OCI-LY1 (cell line): ENCODE results near the gene PDZRN3.

Experiments used
- H2AFZ ChIP-seq: fragments of 200-600 bp; sonication (generic), shearing (Covaris generic); 2 replicates; pipeline ENCODE4 v1.6.0; 2014; ENCODE audit warnings: antibody characterized with exemption, mild to moderate bottlenecking, low read length
- H3F3A ChIP-seq: fragments of 200-600 bp; sonication (generic), shearing (Covaris generic); 2 replicates; pipeline ENCODE4 v1.6.0; 2014; ENCODE audit warnings: mild to moderate bottlenecking, antibody characterized with exemption, low read length, moderate library complexity; ENCODE audit not compliant: insufficient read depth
- H3K27ac ChIP-seq: fragments of 200-600 bp; sonication (generic); 2 replicates; pipeline ENCODE4 v1.5.1; 2014; ENCODE audit warnings: low read length, mixed run types, mild to moderate bottlenecking, low read depth; ENCODE audit not compliant: poor library complexity, severe bottlenecking
- H3K27me3 ChIP-seq: fragments of 200-600 bp; sonication (generic); 2 replicates; pipeline ENCODE4 v1.6.0; 2014; ENCODE audit warnings: antibody characterized with exemption, mild to moderate bottlenecking, low read length, moderate library complexity; ENCODE audit not compliant: insufficient read depth
- H3K36me3 ChIP-seq: fragments of 200-600 bp; sonication (generic); 2 replicates; pipeline ENCODE4 v1.6.1; 2014; ENCODE audit warnings: mild to moderate bottlenecking, antibody characterized with exemption, low read length, moderate library complexity, mixed read lengths; ENCODE audit not compliant: insufficient read depth
- H3K4me1 ChIP-seq: fragments of 200-600 bp; sonication (generic); 2 replicates; pipeline ENCODE4 v1.5.1; 2014; ENCODE audit warnings: mild to moderate bottlenecking, low read length, moderate library complexity; ENCODE audit not compliant: insufficient read depth, severe bottlenecking
- H3K4me2 ChIP-seq: fragments of 200-600 bp; sonication (generic), shearing (Covaris generic); 2 replicates; pipeline ENCODE4 v1.6.1; 2014; ENCODE audit warnings: low read length
- H3K4me3 ChIP-seq: fragments of 200-600 bp; sonication (generic); 2 replicates; pipeline ENCODE4 v1.5.1; 2014; ENCODE audit warnings: low read length, low read depth, mild to moderate bottlenecking, mixed read lengths; ENCODE audit not compliant: poor library complexity, severe bottlenecking
- H3K79me2 ChIP-seq: fragments of 200-600 bp; shearing (Covaris generic); 2 replicates; pipeline ENCODE4 v1.6.1; 2016; ENCODE audit warnings: mixed run types, low read length, mixed read lengths; ENCODE audit not compliant: insufficient read depth
- H3K9ac ChIP-seq: fragments of 200-600 bp; sonication (generic), shearing (Covaris generic); 2 replicates; pipeline ENCODE4 v1.6.1; 2014; ENCODE audit warnings: mild to moderate bottlenecking, low read length, mixed read lengths
- H3K9me2 ChIP-seq: fragments of 200-600 bp; sonication (generic), shearing (Covaris generic); 2 replicates; pipeline ENCODE4 v1.6.1; 2014; ENCODE audit warnings: low read depth, mild to moderate bottlenecking, low read length, mixed read lengths
- H3K9me3 ChIP-seq: fragments of 200-600 bp; shearing (Covaris generic); 2 replicates; pipeline ENCODE4 v1.6.1; 2014; ENCODE audit warnings: low read length, mixed read lengths
- H4K20me1 ChIP-seq: fragments of 200-600 bp; sonication (generic), shearing (Covaris generic); 2 replicates; pipeline ENCODE4 v1.6.0; 2016; ENCODE audit warnings: mild to moderate bottlenecking, low read length; ENCODE audit not compliant: insufficient read depth
- CTCF ChIP-seq: fragments of 200-600 bp; sonication (generic), shearing (Covaris generic); IDR thresholded peaks from 2 replicates; pipeline ENCODE4 v1.5.1; 2017; ENCODE audit warnings: mild to moderate bottlenecking, antibody characterized with exemption, low read length, moderate library complexity, mixed read lengths
- EZH2 ChIP-seq: fragments of 200-600 bp; sonication (generic), shearing (Covaris generic); IDR thresholded peaks from 2 replicates; pipeline ENCODE4 v1.8.0; 2017; ENCODE audit warnings: borderline replicate concordance, mixed run types, mild to moderate bottlenecking, antibody characterized with exemption, low read length, moderate library complexity, mixed read lengths

Gene PDZRN3

GRCh38 chr3:73411993-73412392 is 212.7 kb downstream of the PDZRN3 start:
- no peak overlapping the region for H3K9ac ChIP-seq
- H3K27me3 ChIP-seq = peaks cover 6% of the 10 kb centered on the region; the same call in 1 of the 2 replicates
- H4K20me1 ChIP-seq = no peaks in the 10 kb centered on the region
- no peak overlapping the region for H3K4me3 ChIP-seq
- H3K27ac ChIP-seq = no peak overlapping the region
- peaks cover 4% of the 10 kb centered on the region for H3K4me1 ChIP-seq
- no peaks in the 10 kb centered on the region for H3K9me3 ChIP-seq
- no peak for TF ChIP-seq CTCF
- TF ChIP-seq EZH2 = no peak
- no peak overlapping the region for H2AFZ ChIP-seq
- H3K4me2 ChIP-seq = no peak overlapping the region
- H3K9me2 ChIP-seq = no peaks in the 10 kb centered on the region
- H3K79me2 ChIP-seq = no peaks in the 10 kb centered on the region
- no peaks in the 10 kb centered on the region for H3F3A ChIP-seq
- H3K36me3 ChIP-seq = no peaks in the 10 kb centered on the region; the same call in 1 of the 2 replicates

GRCh38 chr3:73411545-73411944 is 213.2 kb downstream of the PDZRN3 start:
- H3K27ac ChIP-seq = no peak overlapping the region
- H3F3A ChIP-seq = no peaks in the 10 kb centered on the region
- no peaks in the 10 kb centered on the region for H3K9me2 ChIP-seq
- H3K9ac ChIP-seq = no peak overlapping the region
- H3K27me3 ChIP-seq = peaks cover 6% of the 10 kb centered on the region; the same call in 1 of the 2 replicates
- H4K20me1 ChIP-seq = no peaks in the 10 kb centered on the region
- no peaks in the 10 kb centered on the region for H3K79me2 ChIP-seq
- no peak overlapping the region for H3K4me3 ChIP-seq
- no peak overlapping the region for H3K4me2 ChIP-seq
- no peak for TF ChIP-seq CTCF
- TF ChIP-seq EZH2 = no peak
- H3K4me1 ChIP-seq = peaks cover 4% of the 10 kb centered on the region
- no peak overlapping the region for H2AFZ ChIP-seq
- H3K9me3 ChIP-seq = no peaks in the 10 kb centered on the region
- no peaks in the 10 kb centered on the region; the same call in 1 of the 2 replicates for H3K36me3 ChIP-seq

- no peaks in the 10 kb centered on the region for H3F3A ChIP-seq
- no peak overlapping the region for H3K4me2 ChIP-seq
- H2AFZ ChIP-seq = no peak overlapping the region
- peaks cover 4% of the 10 kb centered on the region for H3K4me1 ChIP-seq
- no peaks in the 10 kb centered on the region for H3K36me3 ChIP-seq
- H3K79me2 ChIP-seq = no peaks in the 10 kb centered on the region
- no peaks in the 10 kb centered on the region for H4K20me1 ChIP-seq
- H3K9ac ChIP-seq = no peak overlapping the region
- no peaks in the 10 kb centered on the region for H3K9me3 ChIP-seq
- H3K27me3 ChIP-seq = peaks cover 6% of the 10 kb centered on the region; the same call in 1 of the 2 replicates
- TF ChIP-seq CTCF (no peak), EZH2 (no peak)
- no peak overlapping the region for H3K4me3 ChIP-seq
- H3K27ac ChIP-seq = no peak overlapping the region
- no peaks in the 10 kb centered on the region for H3K9me2 ChIP-seq
Measured at GRCh38 chr3:73409138-73409763, 215.5 kb downstream of the PDZRN3 start.
